Stomach (tissue), 9 donors: ENCODE measurements around the gene MAGI1. TPM values are rescaled to one million over a fixed set of nuclear protein-coding genes. Genes with fewer than 3 reads are reported as not detected.

ENCODE experiments used
- DNase-seq, 2 donors: peaks; one replicate each; pipeline versions ENCODE4 v3.0.0 to v3.0.0-alpha.2; 2013 to 2019
- H3K27ac ChIP-seq, 5 donors: fragments of 200-600 bp in 4 of 5; sonication (generic) in 4 of 5; one replicate each; pipeline ENCODE4 v1.5.1; 2013 to 2019; ENCODE audit warnings: mild to moderate bottlenecking in 1 of 5, moderate library complexity in 1 of 5
- H3K27me3 ChIP-seq, 3 donors: fragments of 200-600 bp; sonication (generic); one replicate each; pipeline ENCODE4 v1.5.1; 2017 to 2019; ENCODE audit warnings: mixed run types in 1 of 3
- H3K36me3 ChIP-seq, 4 donors: fragments of 200-600 bp; sonication (generic); 1 replicate in 3 of 4; 2 replicates in 1 of 4; pipeline ENCODE4 v1.5.1; 2016 to 2019
- H3K4me1 ChIP-seq, 4 donors: fragments of 200-600 bp; sonication (generic); one replicate each; pipeline ENCODE4 v1.5.1; 2016 to 2019
- H3K4me3 ChIP-seq, 4 donors: fragments of 200-600 bp; sonication (generic) in 3 of 4; one replicate each; pipeline ENCODE4 v1.5.1; 2016 to 2019; ENCODE audit warnings: mild to moderate bottlenecking in 1 of 4
- H3K9me3 ChIP-seq, 4 donors: fragments of 200-600 bp; sonication (generic); one replicate each; pipeline ENCODE4 v1.5.1; 2016 to 2019
- CTCF ChIP-seq, 7 experiments: fragments of 450-650 bp in 4 of 7; fragments of 200-600 bp in 3 of 7; sonication (generic) in 3 of 7; IDR thresholded peaks; one replicate each; pipeline ENCODE4 v1.5.1; 2016 to 2019; ENCODE audit warnings: antibody characterized with exemption in 7 of 7, control low read depth in 2 of 7, mild to moderate bottlenecking in 1 of 7
- EP300 ChIP-seq: sonication (generic); formaldehyde crosslinking; IDR thresholded peaks from one replicate; pipeline ENCODE4 v1.6.1; 2017; ENCODE audit warnings: antibody characterized with exemption
- POLR2A ChIP-seq, 4 donors: fragments of 450-650 bp; IDR thresholded peaks; one replicate each; pipeline ENCODE4 v1.6.1; 2016; ENCODE audit warnings: antibody characterized with exemption in 4 of 4, control low read depth in 2 of 4, mild to moderate bottlenecking in 1 of 4, moderate library complexity in 1 of 4
- POLR2AphosphoS5 ChIP-seq, 3 donors: sonication (generic); formaldehyde crosslinking; IDR thresholded peaks; one replicate each; pipeline ENCODE4 v1.6.1; 2016; ENCODE audit warnings: antibody characterized with exemption in 3 of 3
- WGBS, 5 donors: extraction: QIAGEN DNeasy Blood & Tissue Kit in 3 of 5; methylation state at CpG; one replicate each; pipeline versions ENCODE4 v1.1.5 to v1.1.7; 2013 to 2018; 5-methylcytosine and 5-hydroxymethylcytosine counted together
- intact Hi-C: fragments of 100-400 bp; cut with DNase I; formaldehyde crosslinking; loops from one replicate; pipeline ENCODE4 v1.15.1; 2023; ENCODE audit warnings: low total_unique reads
- polyA plus RNA-seq, 3 donors: library from polyadenylated mRNA; stranded (reverse); fragments of 200-250 nt; gene quantifications; one replicate each; pipeline ENCODE4 v1.2.3, GENCODE V29; 2013
- total RNA-seq, 5 donors: library from RNA; depleted of rRNA; stranded (reverse); fragments of >200 nt; gene quantifications; one replicate each; pipeline versions ENCODE4 v1.1.0 to v1.2.3, GENCODE V29; 2014 to 2016
- donor health status: healthy with polysubstance abuse.
- donor health status: Bipolar disorder and iron deficiency.
- donor health status: healthy.

Gene MAGI1
- total and polyA plus RNA-seq, 8 donors, result 5.7 to 237 (median 84.8) TPM

- H3K36me3 ChIP-seq, result no peaks in the 10 kb centered on the region
- peaks cover 0 to 16% (median 3%) of the 10 kb centered on the region in 4 donors for H3K4me1 ChIP-seq
- WGBS, 5 donors, result 74 to 84% (median 80%) methylated on average over 5 of the region's 5 CpGs
- no peak for DNase-seq
- no peak for TF ChIP-seq EP300
- no peak for TF ChIP-seq POLR2A (IDR thresholded peaks at IDR 0.05)
- no peak for TF ChIP-seq CTCF (IDR thresholded peaks at IDR 0.05)
- TF ChIP-seq POLR2AphosphoS5 (IDR thresholded peaks at IDR 0.05), result no peak
- intact Hi-C loops, result no loop called here
- no peak overlapping the region for H3K4me3 ChIP-seq
- no peaks in the 10 kb centered on the region for H3K9me3 ChIP-seq
- no peaks in the 10 kb centered on the region for H3K27me3 ChIP-seq
- H3K27ac ChIP-seq, result no peak overlapping the region
These were observed 50.1 kb downstream of the MAGI1 start for GRCh38 chr3:65988411-65989180.

- WGBS, 5 donors, result 53 to 67% (median 60%) methylated on average over 4 of the region's 4 CpGs
These were observed 52.4 kb downstream of the MAGI1 start for GRCh38 chr3:65986285-65986684.

GRCh38 chr3:65984975-65985374 is 53.7 kb downstream of the MAGI1 start:
- no peaks in the 10 kb centered on the region for H3K36me3 ChIP-seq
- no peak overlapping the region for H3K27ac ChIP-seq
- no peaks in the 10 kb centered on the region for H3K9me3 ChIP-seq
- H3K27me3 ChIP-seq, result no peaks in the 10 kb centered on the region
- TF ChIP-seq POLR2A (IDR thresholded peaks at IDR 0.05), result no peak
- no peak for TF ChIP-seq POLR2AphosphoS5 (IDR thresholded peaks at IDR 0.05)
- TF ChIP-seq CTCF (IDR thresholded peaks at IDR 0.05), result no peak
- TF ChIP-seq EP300, result no peak
- DNase-seq, result no peak
- peaks cover 0 to 16% (median 3%) of the 10 kb centered on the region in 4 donors for H3K4me1 ChIP-seq
- WGBS, 5 donors, result 43 to 80% (median 60%) methylated on average over 1 of the region's 1 CpG
- no peak overlapping the region for H3K4me3 ChIP-seq
- intact Hi-C loops, result no loop called here

More at GRCh38 chr3:65986285-65986684, 52.4 kb downstream of the MAGI1 start:
- no peak overlapping the region for H3K4me3 ChIP-seq
- H3K27me3 ChIP-seq, result no peaks in the 10 kb centered on the region
- no peaks in the 10 kb centered on the region for H3K36me3 ChIP-seq
- no peak overlapping the region for H3K27ac ChIP-seq
- no peaks in the 10 kb centered on the region for H3K9me3 ChIP-seq
- H3K4me1 ChIP-seq, result peaks cover 0 to 16% (median 3%) of the 10 kb centered on the region in 4 donors
- DNase-seq, result no peak
- no peak for TF ChIP-seq CTCF (IDR thresholded peaks at IDR 0.05)
- no peak for TF ChIP-seq POLR2AphosphoS5 (IDR thresholded peaks at IDR 0.05)
- TF ChIP-seq EP300, result no peak
- intact Hi-C loops, result no loop called here

- no peak overlapping the region for H3K27ac ChIP-seq
- no peak for DNase-seq
- WGBS, 5 donors, result 44 to 77% (median 59%) methylated on average over 1 of the region's 1 CpG
- H3K36me3 ChIP-seq, result no peaks in the 10 kb centered on the region
- no peak overlapping the region for H3K4me3 ChIP-seq
- no peaks in the 10 kb centered on the region for H3K9me3 ChIP-seq
- no peaks in the 10 kb centered on the region for H3K27me3 ChIP-seq
- intact Hi-C loops, result no loop called here
- no peak for TF ChIP-seq EP300
- TF ChIP-seq POLR2A (IDR thresholded peaks at IDR 0.05), result no peak
- no peak for TF ChIP-seq POLR2AphosphoS5 (IDR thresholded peaks at IDR 0.05)
- TF ChIP-seq CTCF (IDR thresholded peaks at IDR 0.05), result no peak
- H3K4me1 ChIP-seq, result peaks cover 0 to 32% (median 9%) of the 10 kb centered on the region in 4 donors
These were observed 55.6 kb downstream of the MAGI1 start for GRCh38 chr3:65983100-65983499.
